Keratinocyte (primary cell): ENCODE results near the gene TMEM259. TPM values are rescaled to one million over a fixed set of nuclear protein-coding genes. Genes with fewer than 3 reads are reported as not detected.

Experiments used
- DNase-seq: peaks from one replicate; pipeline ENCODE4 v3.0.0-alpha.2; 2011; ENCODE audit warnings: low read depth, missing footprints, low spot score
- FAIRE-seq: peaks from 2 replicates; lab custom pipeline; 2011; peaks lifted over from hg19 to GRCh38; lab: Jason Lieb, UNC
- H2AFZ ChIP-seq: 2 replicates; pipeline ENCODE4 v1.6.0; 2012; ENCODE audit warnings: low read length, control low read depth, inconsistent platforms; ENCODE audit not compliant: control insufficient read depth
- H3K27ac ChIP-seq: 2 replicates; pipeline ENCODE4 v1.5.1; 2011; ENCODE audit warnings: low read length; ENCODE audit not compliant: control insufficient read depth, insufficient read depth
- H3K27me3 ChIP-seq: 3 replicates; pipeline ENCODE4 v1.6.0; 2011; ENCODE audit warnings: low read length; ENCODE audit not compliant: control insufficient read depth, insufficient read depth; ENCODE audit errors: extremely low read depth
- H3K36me3 ChIP-seq, 2 experiments: 2 replicates in 1 of 2; 3 replicates in 1 of 2; pipeline ENCODE4 v1.5.1; 2011; ENCODE audit warnings: low read length in 2 of 2, mild to moderate bottlenecking in 1 of 2; ENCODE audit not compliant: control insufficient read depth in 2 of 2, insufficient read depth in 2 of 2; ENCODE audit errors: extremely low read depth in 1 of 2
- H3K4me1 ChIP-seq: 3 replicates; pipeline ENCODE4 v1.5.1; 2011; ENCODE audit warnings: low read length; ENCODE audit not compliant: control insufficient read depth, insufficient read depth; ENCODE audit errors: extremely low read depth
- H3K4me2 ChIP-seq: 3 replicates; pipeline ENCODE4 v1.6.0; 2011; ENCODE audit warnings: low read depth, low read length; ENCODE audit not compliant: control insufficient read depth, insufficient read depth; ENCODE audit errors: extremely low read depth
- H3K4me3 ChIP-seq, 3 experiments: fragments of 200-600 bp in 1 of 3; sonication (generic) in 1 of 3; 2 replicates in 2 of 3; 3 replicates in 1 of 3; pipeline ENCODE4 v1.5.1; 2011 to 2016; ENCODE audit warnings: low read length in 3 of 3, mild to moderate bottlenecking in 3 of 3, control low read depth in 2 of 3, inconsistent platforms in 1 of 3, low read depth in 1 of 3, mixed read lengths in 1 of 3, mixed run types in 1 of 3, moderate library complexity in 1 of 3; ENCODE audit not compliant: control insufficient read depth in 2 of 3, insufficient read depth in 2 of 3; ENCODE audit errors: extremely low read depth in 1 of 3
- H3K79me2 ChIP-seq: 2 replicates; pipeline ENCODE4 v1.6.0; 2012; ENCODE audit warnings: low read length; ENCODE audit not compliant: control insufficient read depth, insufficient read depth
- H3K9ac ChIP-seq: 3 replicates; pipeline ENCODE4 v1.6.0; 2011; ENCODE audit warnings: low read length; ENCODE audit not compliant: control insufficient read depth, insufficient read depth; ENCODE audit errors: extremely low read depth
- H3K9me1 ChIP-seq: 3 replicates; pipeline ENCODE4 v1.6.0; 2011; ENCODE audit warnings: low read length; ENCODE audit not compliant: control insufficient read depth, insufficient read depth; ENCODE audit errors: extremely low read depth
- H3K9me3 ChIP-seq: 2 replicates; pipeline ENCODE4 v1.5.1; 2012; ENCODE audit warnings: low read depth, low read length; ENCODE audit not compliant: control insufficient read depth
- H4K20me1 ChIP-seq: 3 replicates; pipeline ENCODE4 v1.6.0; 2011; ENCODE audit warnings: low read length; ENCODE audit not compliant: control insufficient read depth, insufficient read depth; ENCODE audit errors: extremely low read depth
- CTCF ChIP-seq, 3 experiments: IDR thresholded peaks in 1 of 3; conservative IDR thresholded peaks in 1 of 3; optimal IDR thresholded peaks in 1 of 3; 2 replicates in 2 of 3; 3 replicates in 1 of 3; pipeline versions ENCODE3 to v1.5.1; 2011; ENCODE audit warnings: low read length in 3 of 3, mild to moderate bottlenecking in 3 of 3, moderate library complexity in 2 of 3, control low read depth in 1 of 3, inconsistent platforms in 1 of 3; ENCODE audit not compliant: insufficient read depth in 2 of 3; ENCODE audit errors: extremely low read depth in 1 of 3
- EZH2 ChIP-seq: IDR thresholded peaks from one replicate; pipeline ENCODE4 v1.6.1; 2012; ENCODE audit warnings: inconsistent platforms, mild to moderate bottlenecking, low read length, moderate library complexity
- dilution Hi-C: fragments of 300-500 bp; cut with MboI; formaldehyde crosslinking; loops from one replicate; pipeline ENCODE4 v1.7.0; 2020; ENCODE audit warnings: low sequenced_read_pairs; ENCODE audit not compliant: extremely low pct_ligation_motif_present
- polyA plus RNA-seq, 5 experiments: library from polyadenylated mRNA; depleted of rRNA in 3 of 5; stranded (reverse) in 3 of 5; stranded (forward) in 1 of 5; unstranded in 1 of 5; fragments of >200 nt; gene quantifications; 1 replicate in 1 of 5; 2 replicates in 3 of 5; 3 replicates in 1 of 5; pipeline versions ENCODE4 v1.2.1 to v1.2.3, GENCODE V29; 2011 to 2012; ENCODE audit warnings: missing spikeins in 2 of 5, low read depth in 1 of 5, low replicate concordance in 1 of 5

The TMEM259 gene
- polyA plus RNA-seq, 1 donor (not counting 4 experiments of a cell fraction or from before 2014, with no cell fraction given) = 61.5 TPM

DNA sequence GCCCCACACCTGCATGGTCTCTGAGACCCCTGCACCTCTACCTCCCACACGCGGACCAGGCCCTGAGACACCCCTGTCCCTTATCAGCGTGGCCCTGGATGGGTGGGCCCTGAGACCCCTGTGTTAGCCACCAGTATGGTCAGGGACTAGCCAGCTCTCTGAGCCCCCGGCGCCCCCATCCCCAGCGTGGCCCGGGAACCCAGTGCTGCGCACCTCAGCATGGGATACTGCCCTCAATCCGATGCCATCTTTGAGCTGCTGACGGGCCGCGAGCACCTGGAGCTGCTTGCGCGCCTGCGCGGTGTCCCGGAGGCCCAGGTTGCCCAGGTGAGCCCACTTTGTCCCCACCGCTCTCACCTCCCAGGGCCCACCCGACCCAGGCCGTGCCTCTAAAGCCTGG lies 41.1 kb upstream of the TMEM259 start:
- H3K4me3 ChIP-seq = no peak overlapping the region
- H3K4me1 ChIP-seq = peaks cover 20% of the 10 kb centered on the region
- no peak for DNase-seq
- H3K27ac ChIP-seq = no peak overlapping the region
- peaks cover 4% of the 10 kb centered on the region for H3K27me3 ChIP-seq
- dilution Hi-C loops = no loop called here
- TF ChIP-seq EZH2 (no peak), CTCF (optimal IDR thresholded peaks at IDR 0.05 in 1 of 3, IDR thresholded peaks at IDR 0.05 in 1 of 3, conservative IDR thresholded peaks at IDR 0.05 in 1 of 3; ENCODE audit: extremely low read depth in 1 of 3, insufficient read depth in 2 of 3, low read length in 3 of 3) (no peak)
- H2AFZ ChIP-seq = no peak overlapping the region
- H4K20me1 ChIP-seq = no peaks in the 10 kb centered on the region
- no peak overlapping the region for H3K9ac ChIP-seq
- no peak overlapping the region for H3K4me2 ChIP-seq
- H3K79me2 ChIP-seq = no peaks in the 10 kb centered on the region
- no peak for FAIRE-seq
- H3K9me3 ChIP-seq = peaks cover 17% of the 10 kb centered on the region
- peaks cover 8 to 16% of the 10 kb centered on the region in 2 experiments for H3K36me3 ChIP-seq
- no peaks in the 10 kb centered on the region for H3K9me1 ChIP-seq

- peaks cover 28% of the 10 kb centered on the region for H3K9me3 ChIP-seq
- no peak for TF ChIP-seq CTCF (optimal IDR thresholded peaks at IDR 0.05 in 1 of 3, IDR thresholded peaks at IDR 0.05 in 1 of 3, conservative IDR thresholded peaks at IDR 0.05 in 1 of 3; ENCODE audit: extremely low read depth in 1 of 3, insufficient read depth in 2 of 3, low read length in 3 of 3)
- no peak for TF ChIP-seq EZH2
These were observed 39.8 kb upstream of the TMEM259 start for GRCh38 chr19:1060689-1061088.

More at GRCh38 chr19:1060689-1061088, 39.8 kb upstream of the TMEM259 start:
- Histone ChIP-seq H4K20me1 (no peaks in the 10 kb centered on the region), H3K4me3 (no peak overlapping the region), H2AFZ (no peak overlapping the region), H3K36me3 (peaks cover 13 to 26% of the 10 kb centered on the region in 2 experiments), H3K4me1 (peaks cover 7% of the 10 kb centered on the region), H3K27ac (no peak overlapping the region), H3K79me2 (no peaks in the 10 kb centered on the region), H3K4me2 (no peak overlapping the region), H3K27me3 (no peaks in the 10 kb centered on the region), H3K9ac (no peak overlapping the region), H3K9me1 (no peaks in the 10 kb centered on the region)
- dilution Hi-C loops = no loop called here
- DNase-seq = no peak
- FAIRE-seq = no peak
